Stimulated activated CD4-positive, alpha-beta T cell treated with anti-CD3 and anti-CD28 coated beads, Interleukin-15, amount 100 ng/mL, for 24 hours (primary cell): ENCODE measurements around the gene ARHGDIG.

Experiments used
- DNase-seq: peaks from one replicate; pipeline ENCODE4 v3.0.0-alpha.2; 2020

The ARHGDIG gene

DNA sequence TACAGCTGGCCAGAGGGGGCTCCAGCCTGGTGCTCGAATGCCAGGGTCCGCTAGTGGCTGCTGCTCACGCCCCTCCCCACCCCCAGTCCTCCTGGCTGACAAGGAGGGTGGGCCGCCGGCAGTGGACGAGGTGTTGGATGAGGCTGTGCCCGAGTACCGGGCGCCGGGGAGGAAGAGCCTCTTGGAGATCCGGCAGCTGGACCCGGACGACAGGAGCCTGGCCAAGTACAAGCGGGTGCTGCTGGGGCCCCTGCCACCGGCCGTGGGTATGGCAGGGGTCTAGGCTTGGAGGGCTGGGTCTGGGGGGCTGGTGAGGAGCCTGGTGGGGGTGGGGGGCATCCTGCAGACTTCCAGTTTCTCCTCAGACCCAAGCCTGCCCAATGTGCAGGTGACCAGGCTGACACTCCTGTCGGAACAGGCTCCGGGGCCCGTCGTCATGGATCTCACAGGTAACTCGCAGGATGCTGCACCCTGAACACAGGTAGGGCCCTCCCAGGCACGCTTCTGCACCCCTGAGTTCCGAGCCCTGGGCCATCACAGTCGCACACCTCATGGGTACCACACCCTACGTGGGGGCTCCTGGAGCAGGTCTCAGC lies 1.4 kb downstream of the ARHGDIG start:
- DNase-seq, result no peak

DNA sequence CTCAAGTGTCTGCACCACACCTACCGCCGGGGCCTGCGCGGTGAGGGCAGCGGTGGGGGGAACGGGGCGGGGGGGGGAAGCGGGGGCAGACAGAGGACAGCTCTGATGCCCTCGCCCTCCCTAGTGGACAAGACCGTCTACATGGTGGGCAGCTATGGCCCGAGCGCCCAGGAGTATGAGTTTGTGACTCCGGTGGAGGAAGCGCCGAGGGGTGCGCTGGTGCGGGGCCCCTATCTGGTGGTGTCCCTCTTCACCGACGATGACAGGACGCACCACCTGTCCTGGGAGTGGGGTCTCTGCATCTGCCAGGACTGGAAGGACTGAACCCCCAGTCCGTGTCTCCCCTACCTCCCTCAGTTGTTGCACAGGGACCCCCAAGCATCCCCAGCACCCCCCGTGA lies 2.1 kb downstream of the ARHGDIG start:
- no peak for DNase-seq

DNA sequence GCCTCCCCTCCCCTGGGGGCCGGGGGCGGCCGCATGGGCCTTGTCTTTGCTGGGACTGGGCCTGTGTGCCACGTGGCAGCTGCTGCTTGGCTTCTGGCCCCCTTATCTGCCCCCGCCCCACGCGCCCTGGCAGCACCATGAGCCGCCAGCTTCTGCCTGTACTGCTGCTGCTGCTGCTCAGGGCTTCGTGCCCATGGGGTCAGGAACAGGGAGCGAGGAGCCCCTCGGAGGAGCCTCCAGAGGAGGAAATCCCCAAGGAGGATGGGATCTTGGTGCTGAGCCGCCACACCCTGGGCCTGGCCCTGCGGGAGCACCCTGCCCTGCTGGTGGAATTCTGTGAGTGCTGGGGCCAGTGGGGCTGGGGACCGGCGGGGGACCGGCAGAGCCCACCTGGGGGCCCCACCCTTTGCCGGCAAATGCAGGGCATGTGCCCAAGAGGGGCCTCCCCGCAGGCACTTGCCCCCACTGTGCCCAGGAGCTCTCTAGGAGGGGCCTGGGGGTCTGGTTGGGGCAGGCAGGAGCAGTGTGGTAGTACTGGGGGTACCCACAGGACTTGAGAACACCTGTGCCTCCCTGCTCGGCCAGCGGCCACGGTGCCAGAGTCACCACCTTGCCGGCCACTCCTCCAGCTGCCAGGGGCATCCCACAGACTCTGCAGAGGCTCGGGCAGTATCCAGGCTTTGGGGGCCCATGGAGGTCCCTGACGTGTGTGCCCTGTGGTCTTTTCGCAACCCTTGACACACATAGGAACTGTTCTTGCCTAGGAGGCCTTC lies 2.8 kb downstream of the ARHGDIG start, which contains the start of gene PDIA2:
Gene PDIA2 (plus strand): TSS at position 132 of the 773 bp plus-strand sequence. CDS start 6 bp downstream, at position 138.
- no peak for DNase-seq

DNA sequence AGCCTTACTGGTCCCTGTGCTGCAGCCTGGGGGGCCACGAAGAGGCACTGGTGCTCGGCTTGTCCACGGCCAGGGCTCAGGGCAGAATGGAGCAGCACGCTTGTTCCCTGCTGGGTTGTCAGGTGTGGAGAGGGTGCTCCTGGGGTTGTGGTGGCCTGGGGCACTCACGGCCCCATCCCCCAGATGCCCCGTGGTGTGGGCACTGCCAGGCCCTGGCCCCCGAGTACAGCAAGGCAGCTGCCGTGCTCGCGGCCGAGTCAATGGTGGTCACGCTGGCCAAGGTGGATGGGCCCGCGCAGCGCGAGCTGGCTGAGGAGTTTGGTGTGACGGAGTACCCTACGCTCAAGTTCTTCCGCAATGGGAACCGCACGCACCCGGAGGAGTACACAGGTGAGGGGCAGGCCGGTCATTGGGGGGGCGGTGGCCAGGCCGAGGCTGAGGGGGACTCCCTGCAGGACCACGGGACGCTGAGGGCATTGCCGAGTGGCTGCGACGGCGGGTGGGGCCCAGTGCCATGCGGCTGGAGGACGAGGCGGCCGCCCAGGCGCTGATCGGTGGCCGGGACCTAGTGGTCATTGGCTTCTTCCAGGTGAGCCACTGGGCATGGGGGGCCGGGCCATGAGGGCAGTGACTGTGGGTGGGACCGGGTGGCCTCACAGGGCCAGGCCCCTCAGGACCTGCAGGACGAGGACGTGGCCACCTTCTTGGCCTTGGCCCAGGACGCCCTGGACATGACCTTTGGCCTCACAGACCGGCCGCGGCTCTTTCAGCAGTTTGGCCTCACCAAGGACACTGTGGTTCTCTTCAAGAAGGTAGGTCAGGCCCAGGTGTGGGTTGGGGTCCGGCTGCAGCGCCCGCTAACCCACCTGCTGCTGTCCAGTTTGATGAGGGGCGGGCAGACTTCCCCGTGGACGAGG lies 4.1 kb downstream of the ARHGDIG start:
- DNase-seq, result no peak

DNA sequence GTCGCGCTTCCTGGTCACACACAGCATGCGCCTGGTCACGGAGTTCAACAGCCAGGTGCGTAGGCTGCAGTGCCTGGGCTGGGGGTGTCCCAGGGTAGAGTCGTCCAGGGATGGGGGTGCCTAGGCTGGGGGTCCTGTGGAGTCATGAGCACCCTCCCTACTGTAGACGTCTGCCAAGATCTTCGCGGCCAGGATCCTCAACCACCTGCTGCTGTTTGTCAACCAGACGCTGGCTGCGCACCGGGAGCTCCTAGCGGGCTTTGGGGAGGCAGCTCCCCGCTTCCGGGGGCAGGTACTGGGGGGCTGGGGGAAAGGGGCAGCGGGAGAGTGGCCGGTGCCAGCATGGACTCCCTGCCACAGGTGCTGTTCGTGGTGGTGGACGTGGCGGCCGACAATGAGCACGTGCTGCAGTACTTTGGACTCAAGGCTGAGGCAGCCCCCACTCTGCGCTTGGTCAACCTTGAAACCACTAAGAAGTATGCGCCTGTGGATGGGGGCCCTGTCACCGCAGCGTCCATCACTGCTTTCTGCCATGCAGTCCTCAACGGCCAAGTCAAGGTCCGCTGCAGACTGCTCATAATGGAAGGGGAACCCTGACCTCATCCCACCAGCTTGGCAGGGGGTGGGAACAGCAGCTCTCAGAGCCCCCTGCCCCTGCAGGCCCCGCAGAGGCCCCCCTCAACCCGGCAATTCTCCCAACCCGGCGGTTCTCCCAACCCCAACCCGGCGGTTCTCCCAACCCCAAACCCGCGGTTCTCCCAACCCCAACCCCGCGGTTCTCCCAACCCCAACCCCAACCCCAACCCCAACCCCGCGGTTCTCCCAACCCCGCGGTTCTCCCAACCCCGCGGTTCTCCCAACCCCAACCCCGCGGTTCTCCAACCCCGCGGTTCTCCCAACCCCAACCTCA lies 5.0 kb downstream of the ARHGDIG start:
- DNase-seq, result no peak

DNA sequence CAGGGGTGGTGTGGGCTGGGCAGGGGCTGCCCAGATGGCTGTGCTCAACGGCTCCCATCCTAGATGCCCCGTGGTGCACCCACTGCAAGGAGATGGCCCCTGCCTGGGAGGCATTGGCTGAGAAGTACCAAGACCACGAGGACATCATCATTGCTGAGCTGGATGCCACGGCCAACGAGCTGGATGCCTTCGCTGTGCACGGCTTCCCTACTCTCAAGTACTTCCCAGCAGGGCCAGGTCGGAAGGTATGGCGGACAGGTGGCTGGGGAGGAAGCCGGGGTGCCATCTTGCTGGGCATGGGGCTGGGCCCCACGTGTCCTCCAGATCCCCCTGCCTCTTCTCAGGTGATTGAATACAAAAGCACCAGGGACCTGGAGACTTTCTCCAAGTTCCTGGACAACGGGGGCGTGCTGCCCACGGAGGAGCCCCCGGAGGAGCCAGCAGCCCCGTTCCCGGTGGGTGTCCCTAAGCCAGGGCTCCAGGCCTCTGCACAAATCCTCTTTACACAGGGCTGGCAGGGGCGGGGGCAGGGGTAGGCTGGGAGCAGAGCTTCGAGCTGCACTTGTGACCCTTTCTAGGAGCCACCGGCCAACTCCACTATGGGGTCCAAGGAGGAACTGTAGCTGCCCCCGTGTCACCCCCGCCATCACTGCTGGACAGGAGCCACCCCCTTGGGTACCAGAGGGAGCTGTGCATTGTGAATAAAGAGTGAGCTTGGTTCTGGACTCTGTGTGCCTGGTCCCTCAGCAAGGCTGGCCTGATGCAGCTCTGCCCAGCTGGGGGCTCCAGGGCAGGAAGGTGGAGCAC lies 6.3 kb downstream of the ARHGDIG start:
- no peak for DNase-seq

DNA sequence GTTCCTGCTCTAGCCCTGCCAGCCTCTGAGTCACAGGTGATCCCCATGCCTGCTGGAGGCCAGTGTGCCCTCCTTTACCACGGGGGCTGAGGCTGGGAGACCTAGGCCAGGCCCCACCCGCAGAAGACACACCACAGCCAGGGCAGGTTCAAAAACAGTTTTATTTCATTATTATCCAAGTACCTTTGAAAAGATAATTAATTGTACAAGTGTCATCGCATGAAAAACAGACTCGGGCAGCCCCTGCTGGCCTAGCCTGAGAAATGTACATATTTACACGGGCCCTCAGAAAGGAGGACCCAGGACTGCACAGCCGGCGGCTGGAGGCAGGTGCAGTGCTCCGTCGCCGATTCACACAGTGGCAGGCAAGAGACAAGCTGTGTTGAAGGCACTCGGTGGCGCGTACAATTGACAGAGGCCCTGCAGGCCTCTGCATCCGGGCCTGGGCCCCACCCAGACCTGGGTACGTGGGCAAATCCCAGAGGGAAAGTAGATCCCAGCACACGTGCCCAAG lies 7.0 kb downstream of the ARHGDIG start:
- no peak for DNase-seq

DNA sequence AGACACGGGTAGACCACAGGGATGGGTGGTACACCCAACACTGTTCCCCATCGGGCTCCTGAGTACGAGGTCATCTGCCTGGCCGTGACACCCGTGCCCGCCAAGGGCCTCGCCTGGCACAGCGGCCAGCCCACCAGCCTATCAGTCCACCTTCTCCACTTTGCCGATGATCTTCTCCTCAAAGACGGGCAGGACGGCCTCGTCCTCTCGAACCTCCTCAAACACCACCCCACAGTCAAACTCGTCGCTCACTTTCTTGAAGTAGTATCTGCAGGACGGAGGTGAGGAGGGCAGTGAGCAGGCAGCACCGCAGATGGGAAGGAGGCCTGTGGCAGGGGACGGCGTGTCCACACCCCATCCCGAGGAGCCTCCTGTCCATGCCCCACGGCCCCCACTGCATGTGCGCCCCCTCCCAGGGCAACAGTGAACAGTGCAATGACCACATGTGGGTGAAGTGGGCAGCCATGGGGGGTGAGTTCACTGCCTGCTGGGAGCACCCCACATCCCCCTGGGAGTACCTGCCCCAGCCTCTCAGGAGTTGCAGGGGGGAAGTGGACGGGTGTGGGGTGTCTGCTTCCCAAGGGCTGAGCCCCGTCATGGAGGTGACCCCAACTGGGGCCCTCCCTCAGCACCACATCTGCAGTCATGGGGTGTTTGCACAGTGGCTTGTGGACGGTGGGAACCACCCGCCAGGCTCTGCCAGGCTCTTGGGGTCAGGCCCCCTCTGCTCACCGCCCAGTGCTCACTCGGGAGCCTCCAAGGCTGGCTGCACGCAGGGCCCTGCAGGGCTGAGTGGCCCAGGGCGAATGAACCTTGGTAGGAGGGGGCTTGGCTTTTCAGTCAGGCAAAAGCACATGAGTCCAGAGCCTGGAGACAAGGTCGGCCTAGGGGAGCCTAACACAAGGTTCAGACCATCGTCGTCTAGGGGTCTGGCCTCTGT lies 7.9 kb downstream of the ARHGDIG start:
- DNase-seq, result no peak

DNA sequence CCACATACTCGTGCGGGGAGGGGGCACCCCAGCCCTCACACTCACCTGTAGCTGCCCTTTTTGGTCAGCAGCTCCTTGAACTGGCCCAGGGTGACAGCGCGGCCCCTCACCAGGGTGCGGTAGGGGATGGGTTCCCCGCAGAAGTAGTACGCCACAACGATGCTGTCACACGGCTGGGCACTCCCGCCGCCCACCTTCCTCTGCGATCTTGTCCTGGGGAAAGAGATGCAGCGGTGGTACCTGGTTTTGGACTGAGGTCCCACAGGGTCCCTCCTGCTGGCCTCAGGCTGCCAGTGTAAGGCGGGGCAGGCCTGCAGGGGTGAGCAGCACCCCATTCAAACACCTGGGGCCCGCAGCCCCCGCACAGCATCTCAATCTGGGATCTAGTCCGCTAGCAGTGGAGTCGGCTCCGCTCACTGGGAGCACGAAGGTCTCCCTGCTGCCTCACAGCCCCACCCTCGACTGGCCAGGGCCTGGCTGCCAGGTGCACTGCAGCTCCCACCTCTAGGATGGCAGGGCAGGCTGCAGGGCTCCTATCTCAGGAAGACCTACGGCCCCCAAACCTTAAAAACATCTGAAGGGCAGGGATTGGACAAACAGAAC lies 9.1 kb downstream of the ARHGDIG start:
- DNase-seq, result no peak

DNA sequence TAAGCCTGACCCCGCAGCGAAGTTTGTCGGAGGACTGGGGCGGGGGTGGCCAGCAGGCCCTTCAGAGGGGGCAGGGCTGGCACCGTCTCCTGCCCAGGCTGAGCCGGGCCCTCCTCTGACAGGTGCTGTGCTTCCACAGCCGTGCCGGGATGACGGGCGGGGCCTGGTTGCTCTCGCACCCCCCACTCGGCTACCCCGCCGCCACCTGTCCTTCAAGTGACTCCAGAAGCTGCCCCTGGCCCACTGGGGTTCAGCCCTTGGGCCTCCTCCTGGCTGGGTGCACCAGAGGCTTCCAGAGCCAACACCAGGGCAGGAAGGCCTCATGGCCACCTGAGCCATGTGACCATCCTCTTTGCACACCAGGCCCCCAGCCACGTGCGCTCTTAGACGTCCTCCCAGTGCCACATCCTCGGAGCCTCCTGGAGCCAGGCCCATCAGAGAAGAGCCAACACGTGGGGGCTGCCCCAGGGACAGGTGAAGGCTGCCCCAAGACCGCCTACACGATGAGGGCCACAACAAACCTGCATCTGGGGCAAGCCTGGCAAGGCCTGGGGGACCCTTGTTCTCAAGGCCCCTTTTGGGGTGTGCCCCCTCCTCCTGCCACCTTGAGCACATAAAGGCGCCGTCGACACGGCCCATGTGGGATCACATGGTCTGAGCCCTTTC lies 9.8 kb downstream of the ARHGDIG start:
- DNase-seq, result no peak

DNA sequence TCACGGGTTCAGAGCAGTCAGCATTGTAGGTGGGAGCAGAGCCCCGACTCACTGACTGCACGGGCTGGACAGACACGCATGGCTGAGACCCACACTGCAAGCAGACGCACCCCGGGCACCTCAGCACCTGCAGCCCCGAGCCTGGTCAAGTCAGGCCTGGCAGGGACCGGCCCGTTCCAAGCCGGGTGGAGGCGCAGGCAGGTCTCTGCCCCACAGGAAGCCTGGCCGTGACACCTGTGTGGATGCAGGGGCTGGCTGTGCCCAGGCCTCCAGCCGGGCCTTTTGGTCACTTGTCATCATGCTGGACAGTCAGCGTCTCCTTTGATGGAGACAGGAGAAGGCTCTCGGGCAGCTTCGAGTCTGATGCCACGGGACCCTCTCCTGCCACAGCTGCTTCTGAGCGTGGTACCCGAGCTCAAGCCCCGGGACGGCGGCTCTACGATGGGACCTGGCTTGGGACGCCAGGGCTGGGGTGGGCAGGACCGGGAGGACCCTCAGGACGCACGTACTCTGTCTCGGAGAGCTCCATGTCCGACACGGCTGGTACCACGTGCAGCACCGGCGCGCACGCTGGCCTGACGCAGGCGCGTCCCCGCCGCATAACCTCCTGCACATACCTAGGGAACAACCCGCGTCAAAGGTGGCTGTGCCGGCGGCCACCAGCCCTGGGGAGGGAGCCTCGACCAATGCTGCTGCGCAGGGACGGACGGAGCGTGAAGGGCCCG lies 10.5 kb downstream of the ARHGDIG start:
- no peak for DNase-seq

DNA sequence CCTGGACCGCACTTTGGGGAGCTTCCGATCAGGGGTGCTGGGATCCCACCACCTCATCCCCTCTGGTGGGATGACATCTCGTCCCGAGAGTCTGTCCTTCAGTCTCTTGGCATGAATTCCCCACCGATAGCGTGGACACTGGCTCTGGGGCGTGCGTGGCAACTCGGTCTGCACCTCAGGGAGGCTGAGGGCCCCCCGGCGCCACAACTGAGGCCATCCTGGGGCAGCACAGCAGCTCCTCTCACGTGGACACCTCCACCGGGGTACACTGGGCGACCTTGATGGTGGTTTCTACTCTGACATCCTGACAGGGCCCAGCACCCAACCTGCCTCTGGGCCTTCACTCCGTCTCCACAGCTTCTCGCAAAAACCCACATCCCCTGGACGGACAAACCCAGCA lies 11.1 kb downstream of the ARHGDIG start:
- DNase-seq, result no peak

DNA sequence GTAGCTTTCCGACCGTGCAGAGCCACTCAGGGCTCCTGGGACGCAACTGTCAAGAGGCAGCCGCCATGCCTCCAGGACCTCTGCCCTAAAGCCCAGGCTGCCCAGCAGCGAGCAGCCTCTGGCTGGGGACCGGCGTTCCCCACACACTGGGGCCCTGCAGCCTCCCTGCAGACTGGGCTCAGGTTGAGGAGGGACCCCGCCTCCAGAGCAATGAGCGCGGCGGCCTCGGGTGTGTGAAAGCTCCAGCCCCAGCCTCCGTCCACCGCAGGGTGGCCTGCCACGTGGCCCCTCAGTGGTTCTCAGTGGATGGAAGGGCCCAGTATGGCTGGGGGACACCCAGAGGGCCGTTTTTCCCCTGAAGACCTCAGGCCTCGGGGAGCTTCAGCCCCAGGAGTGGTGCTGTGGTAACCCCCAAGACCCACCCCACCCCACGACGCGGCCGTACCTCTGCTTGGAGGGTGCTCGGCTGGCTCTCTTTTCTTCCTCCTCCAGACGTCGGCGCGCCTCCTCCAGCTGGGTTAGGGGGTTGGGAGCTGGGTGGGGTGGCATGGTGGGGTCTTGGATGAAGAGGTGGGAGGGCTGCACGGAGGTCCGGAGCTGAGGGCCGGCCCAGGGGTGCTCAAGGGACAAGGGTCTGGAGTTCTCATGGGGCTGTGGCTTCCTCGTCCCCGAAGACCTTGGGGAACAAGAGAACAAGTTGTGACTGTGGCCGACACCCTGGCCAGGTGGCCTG lies 12.8 kb downstream of the ARHGDIG start:
- no peak for DNase-seq

DNA sequence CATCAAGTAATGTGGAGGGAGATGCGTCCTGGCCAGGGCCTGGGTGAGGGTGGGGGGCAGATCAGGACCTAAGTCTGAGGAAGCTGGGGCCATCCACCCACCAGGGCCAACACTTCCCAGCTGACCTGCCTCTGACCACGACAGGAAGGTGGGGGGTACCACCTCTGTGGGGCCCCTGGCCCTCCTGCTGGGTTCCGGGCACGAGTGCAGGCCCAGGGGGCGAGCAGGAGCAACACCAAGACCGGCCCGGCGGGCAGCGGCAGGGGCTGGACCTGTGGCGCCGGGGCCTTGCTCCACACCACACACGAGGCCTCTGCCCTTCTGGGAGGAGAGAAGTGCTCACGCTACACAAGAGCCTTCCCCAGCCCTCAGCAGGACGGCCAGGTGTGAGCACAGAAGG lies 15.9 kb downstream of the ARHGDIG start:
- no peak for DNase-seq

DNA sequence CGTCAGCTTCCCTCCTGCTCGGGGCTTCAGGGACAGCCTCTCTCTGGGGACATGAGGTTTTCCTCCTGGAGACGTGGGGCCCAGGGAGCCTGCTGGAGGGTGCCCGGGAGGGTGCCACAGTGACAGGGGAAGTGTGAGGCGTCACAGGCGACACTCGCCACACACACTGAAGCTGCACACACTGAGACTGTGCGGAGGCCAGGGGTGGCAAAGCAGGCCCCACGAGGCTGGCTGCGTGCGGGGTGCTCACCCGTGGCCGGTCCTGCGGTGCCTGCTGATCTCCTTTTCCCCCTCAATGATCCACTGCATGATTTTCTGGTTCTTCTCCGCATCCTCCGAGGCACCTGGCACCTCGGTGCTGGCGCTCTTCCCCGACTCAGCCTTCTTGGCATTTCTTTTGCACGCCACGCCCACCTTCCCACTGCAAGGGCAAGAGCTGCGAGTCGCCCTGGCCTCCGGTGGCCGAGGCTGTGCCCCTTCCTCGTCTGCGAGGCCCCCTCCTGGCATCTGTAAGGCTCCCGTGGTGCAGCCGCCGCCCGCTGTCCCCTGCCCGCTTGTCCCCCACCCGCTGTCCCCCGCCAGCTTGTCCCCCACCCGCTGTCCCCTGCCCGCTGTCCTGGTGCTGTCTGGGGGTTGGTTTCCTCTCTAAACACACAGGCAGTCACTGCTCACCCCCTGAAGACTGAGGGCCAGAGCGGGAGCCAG lies 16.6 kb downstream of the ARHGDIG start:
- DNase-seq, result no peak

DNA sequence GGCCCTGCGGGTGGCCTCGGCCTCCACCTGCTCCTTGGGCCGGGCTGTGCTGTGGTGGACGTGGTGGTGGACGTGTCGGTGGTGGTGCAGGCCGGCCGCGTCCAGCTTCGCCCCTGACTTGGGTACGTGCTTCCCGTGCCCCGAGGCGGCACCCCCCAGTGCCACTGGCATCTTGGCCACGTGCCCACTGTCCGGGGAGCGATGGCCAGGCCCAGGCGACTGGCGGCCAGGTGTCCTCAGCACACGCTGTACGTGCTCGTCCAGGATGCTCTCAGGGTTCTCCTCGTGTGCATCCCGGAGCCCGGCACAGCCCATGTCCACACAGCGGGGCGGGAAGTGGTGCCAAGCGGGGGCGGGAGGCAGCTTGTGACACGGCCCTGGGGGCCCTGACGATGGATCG lies 17.4 kb downstream of the ARHGDIG start:
- DNase-seq, result no peak

DNA sequence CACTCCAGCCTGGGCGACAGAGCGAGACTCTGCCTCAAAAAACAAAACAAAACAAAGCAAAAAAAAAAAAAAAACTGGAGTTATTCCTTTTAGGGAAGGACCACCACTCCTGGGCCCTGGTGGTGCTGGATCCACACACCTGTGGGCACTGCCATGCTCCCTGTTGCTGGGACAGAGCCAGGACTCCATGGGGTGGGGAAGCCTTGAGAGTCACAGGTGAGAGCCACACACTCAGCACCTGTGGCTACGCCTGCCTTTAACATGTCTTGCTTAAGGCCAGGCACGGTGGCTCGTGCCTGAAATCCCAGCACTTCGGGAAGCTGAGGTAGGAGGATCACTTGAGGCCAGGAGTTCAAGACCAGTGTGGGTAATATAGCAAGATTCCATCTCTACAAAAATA lies 20.8 kb downstream of the ARHGDIG start:
- DNase-seq, result no peak
